Adrenal gland (tissue), 12 donors: ENCODE measurements around the gene RASA3. TPM values are rescaled to one million over a fixed set of nuclear protein-coding genes. Genes with fewer than 3 reads are reported as not detected.

ENCODE experiments used
- DNase-seq, 7 donors: peaks; one replicate each; pipeline ENCODE4 v3.0.0-alpha.2; 2019 to 2020
- H3K27ac ChIP-seq, 5 donors: fragments of 200-600 bp; sonication (generic) in 4 of 5; 1 replicate in 3 of 5; 2 replicates in 2 of 5; pipeline versions ENCODE4 v1.5.1 to v1.8.0; 2016 to 2020; ENCODE audit warnings: mild to moderate bottlenecking in 1 of 5
- H3K27me3 ChIP-seq: fragments of 200-600 bp; 2 replicates; pipeline ENCODE4 v1.8.0; 2021
- H3K36me3 ChIP-seq, 2 donors: fragments of 200-600 bp; replicated peaks in 1 of 2; 1 replicate in 1 of 2; 2 replicates in 1 of 2; pipeline versions ENCODE4 v1.5.1 to v1.8.0; 2018 to 2022
- H3K4me1 ChIP-seq, 2 donors: fragments of 200-600 bp; replicated peaks in 1 of 2; 1 replicate in 1 of 2; 2 replicates in 1 of 2; pipeline versions ENCODE4 v1.5.1 to v1.8.0; 2018 to 2021
- H3K4me3 ChIP-seq, 4 donors: fragments of 200-600 bp; sonication (generic) in 3 of 4; one replicate each; pipeline ENCODE4 v1.5.1; 2016 to 2018
- H3K9me3 ChIP-seq, 3 donors: fragments of 200-600 bp; sonication (generic) in 1 of 3; replicated peaks in 1 of 3; 1 replicate in 2 of 3; 2 replicates in 1 of 3; pipeline versions ENCODE4 v1.5.1 to v1.8.0; 2016 to 2021
- CTCF ChIP-seq, 6 experiments: fragments of 450-650 bp in 4 of 6; fragments of 200-600 bp in 2 of 6; sonication (generic) in 1 of 6; IDR thresholded peaks; 1 replicate in 5 of 6; 2 replicates in 1 of 6; pipeline versions ENCODE4 v1.5.1 to v1.8.0; 2016 to 2021; ENCODE audit warnings: antibody characterized with exemption in 6 of 6, mild to moderate bottlenecking in 2 of 6, moderate library complexity in 1 of 6
- POLR2A ChIP-seq, 2 donors: fragments of 450-650 bp; IDR thresholded peaks; one replicate each; pipeline ENCODE4 v1.6.1; 2017; ENCODE audit warnings: antibody characterized with exemption in 2 of 2, mild to moderate bottlenecking in 2 of 2, moderate library complexity in 1 of 2
- WGBS, 4 donors: extraction: QIAGEN DNeasy Blood & Tissue Kit in 2 of 4; methylation state at CpG; one replicate each; pipeline versions ENCODE4 v1.1.5 to v1.1.7; 2013 to 2017; 5-methylcytosine and 5-hydroxymethylcytosine counted together
- intact Hi-C, 2 donors: fragments of 100-400 bp; cut with DNase I; formaldehyde crosslinking; loops; one replicate each; pipeline versions ENCODE4 v1.14.1 to v1.15.0; 2022 to 2023
- polyA plus RNA-seq, 3 donors: library from polyadenylated mRNA; stranded (reverse); fragments of 200-250 nt in 2 of 3; fragments of 350-450 nt in 1 of 3; fragmentation: Illumina TruSeq in 1 of 3; extraction: RNeasy Lipid Tissue Mini Kit (QIAGEN cat#74804) in 1 of 3; gene quantifications; one replicate each; pipeline ENCODE4 v1.2.3, GENCODE V29; 2013 to 2014
- total RNA-seq, 9 donors: library from RNA; depleted of rRNA in 4 of 9; stranded (reverse); fragments of >200 nt in 4 of 9; fragments of 120-200 nt in 1 of 9; fragmentation: NEBNext Ultra II Directional in 1 of 9; extraction: Animal tissue kit (Norgen Biotek cat#: 25700) in 1 of 9; gene quantifications; one replicate each; pipeline versions ENCODE4 v1.1.0 to v1.2.4, GENCODE V29; 2013 to 2023
- donor health status: healthy with polysubstance abuse.
- donor health status: Bipolar disorder and iron deficiency.
- donor health status: DM: yes; HTN: yes; CAD: no.
- donor health status: DM: no; HTN: no; CAD: no.
- donor health status: DM: no; HTN: no; CAD: no.
- donor health status: DM: yes; HTN: yes; CAD: no.

Gene RASA3
- total and polyA plus RNA-seq, 12 donors: 2.2 to 11.7 (median 7.3) TPM

GRCh38 chr13:114071410-114071809 lies 61.0 kb downstream of the RASA3 start:
- Histone ChIP-seq H3K9me3 (no peaks in the 10 kb centered on the region), H3K4me3 (no peak overlapping the region), H3K36me3 (no peaks in the 10 kb centered on the region), H3K27me3 (no peaks in the 10 kb centered on the region), H3K4me1 (peaks cover 13 to 24% of the 10 kb centered on the region in 2 donors), H3K27ac (no peak overlapping the region)
- peak in 1 of 7 donors; percentile 3 for DNase-seq
- TF ChIP-seq POLR2A (IDR thresholded peaks at IDR 0.05) (no peak), CTCF (IDR thresholded peaks at IDR 0.05) (no peak)
- WGBS, 4 donors: 86 to 93% (median 90%) methylated on average over 10 of the region's 10 CpGs
- intact Hi-C loops: no loop called here

- H3K27ac ChIP-seq: no peak overlapping the region
- H3K4me1 ChIP-seq: peaks cover 24 to 35% of the 10 kb centered on the region in 2 donors
- 94 to 97% (median 94%) methylated on average over 26 to 40 of the region's 40 CpGs for WGBS, 4 donors
Measured at GRCh38 chr13:114070098-114070799, 62.2 kb downstream of the RASA3 start.

GRCh38 chr13:114069376-114070097 lies 62.9 kb downstream of the RASA3 start:
- no peak for TF ChIP-seq CTCF (IDR thresholded peaks at IDR 0.05)
- TF ChIP-seq POLR2A (IDR thresholded peaks at IDR 0.05): no peak
- intact Hi-C loops: no loop called here
- Histone ChIP-seq H3K36me3 (no peaks in the 10 kb centered on the region), H3K27me3 (no peaks in the 10 kb centered on the region), H3K27ac (peak overlapping the region in 4 of 5 donors; percentile 43 to 98 (median 82)), H3K9me3 (no peaks in the 10 kb centered on the region), H3K4me3 (no peak overlapping the region), H3K4me1 (peaks cover 28 to 42% of the 10 kb centered on the region in 2 donors)
- peak in 1 of 7 donors; percentile 8 for DNase-seq
- 56 to 80% (median 73%) methylated on average over 5 to 31 of the region's 32 CpGs for WGBS, 4 donors

More at GRCh38 chr13:114070098-114070799, 62.2 kb downstream of the RASA3 start:
- H3K36me3 ChIP-seq: no peaks in the 10 kb centered on the region
- no peak for TF ChIP-seq POLR2A (IDR thresholded peaks at IDR 0.05)
- TF ChIP-seq CTCF (IDR thresholded peaks at IDR 0.05): no peak
- no peaks in the 10 kb centered on the region for H3K27me3 ChIP-seq
- H3K9me3 ChIP-seq: no peaks in the 10 kb centered on the region
- intact Hi-C loops: no loop called here
- peak in 3 of 7 donors; percentile 5 to 13 (median 9) for DNase-seq
- no peak overlapping the region for H3K4me3 ChIP-seq

DNA sequence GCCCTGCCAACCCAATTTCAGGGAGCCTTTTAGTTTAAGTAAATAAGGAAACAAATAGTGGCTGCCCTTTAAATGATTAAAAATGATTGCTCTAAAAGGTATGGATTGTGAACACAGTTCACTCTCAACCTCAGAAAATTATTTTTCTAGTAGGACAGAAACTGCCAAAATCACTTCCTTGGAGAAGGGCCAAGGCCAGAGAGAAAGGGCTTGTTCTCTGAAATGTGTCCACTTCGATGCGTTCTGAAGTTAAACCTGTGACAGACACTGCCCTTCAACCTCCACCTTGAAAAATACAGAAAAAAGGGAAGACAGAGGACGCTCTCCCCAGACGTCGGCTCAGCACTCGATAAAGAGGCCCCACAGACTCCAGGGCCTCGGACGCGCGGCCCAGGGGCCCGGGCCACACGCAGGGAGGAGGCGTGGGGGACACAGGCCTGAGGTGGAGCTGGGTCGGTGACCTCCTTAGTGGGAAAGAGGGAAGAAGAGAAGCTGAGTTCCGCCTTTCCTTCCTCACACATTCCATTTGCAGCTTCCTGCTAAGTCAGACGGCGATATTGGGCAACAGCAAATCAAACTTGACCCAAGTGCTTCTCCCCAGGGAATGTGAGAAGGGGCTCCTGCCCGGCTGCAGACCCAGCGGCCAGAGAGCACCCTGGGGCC lies 63.6 kb downstream of the RASA3 start:
- WGBS, 4 donors: 15 to 24% (median 22%) methylated on average over 14 to 19 of the region's 19 CpGs
- intact Hi-C loops: no loop called here
- Histone ChIP-seq H3K9me3 (no peaks in the 10 kb centered on the region), H3K4me3 (no peak overlapping the region), H3K27ac (peak overlapping the region in 4 of 5 donors; percentile 43 to 98 (median 82)), H3K4me1 (peaks cover 34 to 49% of the 10 kb centered on the region in 2 donors), H3K36me3 (no peaks in the 10 kb centered on the region), H3K27me3 (no peaks in the 10 kb centered on the region)
- peak in 5 of 7 donors; percentile 32 to 56 (median 49) for DNase-seq
- TF ChIP-seq POLR2A (IDR thresholded peaks at IDR 0.05) (no peak), CTCF (IDR thresholded peaks at IDR 0.05) (no peak)
